Measurements from ENCODE around the gene SAT1. TPM values are rescaled to one million over a fixed set of nuclear protein-coding genes. Genes with fewer than 3 reads are reported as not detected.

SAT1 gene
- total RNA-seq, 1 experiment from 2014 or later: 34.3 TPM

DNA sequence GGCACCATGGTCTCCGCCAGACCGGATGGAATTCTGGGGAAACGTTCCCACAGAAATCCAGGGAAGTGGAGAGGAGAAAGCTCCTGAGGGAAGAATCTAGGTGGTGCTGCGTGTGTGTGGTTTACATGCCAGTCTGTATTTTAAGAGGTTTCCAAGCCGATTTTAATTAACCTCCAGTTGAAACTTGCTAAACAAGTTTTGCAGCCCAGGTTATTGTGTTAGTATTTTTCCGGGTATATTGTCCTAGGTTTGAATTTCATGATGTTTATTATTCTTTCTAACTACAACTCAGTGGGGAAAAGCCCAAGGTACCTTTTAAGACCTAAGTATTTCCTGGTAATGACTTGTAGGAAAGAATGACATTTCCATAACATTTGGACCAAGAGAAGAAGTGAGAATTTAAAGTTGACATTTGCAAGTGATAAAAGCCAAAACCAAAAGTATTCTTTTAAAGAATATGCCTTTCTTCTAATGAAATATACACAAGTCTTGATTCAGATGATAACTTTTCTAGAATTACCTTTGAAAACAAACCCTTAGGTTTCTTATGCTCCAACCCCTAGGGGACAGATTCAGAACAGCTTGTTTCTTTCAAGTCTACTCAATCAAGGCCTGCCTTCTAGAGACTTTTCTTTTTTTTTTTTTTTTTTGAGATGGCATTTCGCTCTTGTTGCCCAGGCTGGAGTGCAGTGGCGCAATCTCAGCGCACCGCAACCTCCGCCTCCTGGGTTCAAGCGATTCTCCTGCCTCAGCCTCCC is 14.6 kb downstream of the SAT1 start:
- peak; percentile 44 for DNase-seq (ENCODE audit: low read depth)
- in situ Hi-C loops (cut with HindIII; ENCODE audit: low pct_unique_long_range_greater_than_20kb, low sequenced_read_pairs): no loop called here

GRCh38 chrX:23799469-23800065 is 16.6 kb downstream of the SAT1 start:
- in situ Hi-C loops (cut with HindIII; ENCODE audit: low pct_unique_long_range_greater_than_20kb, low sequenced_read_pairs): no loop called here
- no peak for DNase-seq (ENCODE audit: low read depth)

- no peak for DNase-seq (ENCODE audit: low read depth)
- in situ Hi-C loops (cut with HindIII; ENCODE audit: low pct_unique_long_range_greater_than_20kb, low sequenced_read_pairs): no loop called here
These were observed 19.5 kb downstream of the SAT1 start for GRCh38 chrX:23802431-23802830.

DNA sequence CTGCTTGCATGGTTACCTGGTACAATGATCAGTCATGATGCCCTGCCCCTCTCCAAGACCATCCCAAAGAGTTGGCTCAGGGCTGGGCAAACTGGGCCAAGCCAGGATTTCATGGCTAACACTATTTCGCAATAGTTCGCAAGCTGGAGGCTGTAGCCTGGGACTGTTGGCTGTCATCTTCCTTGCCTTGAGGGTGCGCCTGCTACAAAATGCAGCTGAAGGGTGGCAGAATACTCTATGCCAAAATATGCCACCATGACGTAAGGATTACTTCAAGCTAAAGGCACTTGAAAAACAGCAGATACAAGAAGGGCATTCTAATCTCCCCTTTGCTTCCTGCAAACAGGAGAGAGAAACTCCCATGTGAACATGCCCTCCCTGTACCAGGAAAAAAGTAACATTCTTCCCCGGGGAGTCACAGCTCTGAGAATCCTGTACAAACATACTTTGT is 21.0 kb downstream of the SAT1 start:
- DNase-seq (ENCODE audit: low read depth): peak; percentile 55
- in situ Hi-C loops (cut with HindIII; ENCODE audit: low pct_unique_long_range_greater_than_20kb, low sequenced_read_pairs): no loop called here

DNA sequence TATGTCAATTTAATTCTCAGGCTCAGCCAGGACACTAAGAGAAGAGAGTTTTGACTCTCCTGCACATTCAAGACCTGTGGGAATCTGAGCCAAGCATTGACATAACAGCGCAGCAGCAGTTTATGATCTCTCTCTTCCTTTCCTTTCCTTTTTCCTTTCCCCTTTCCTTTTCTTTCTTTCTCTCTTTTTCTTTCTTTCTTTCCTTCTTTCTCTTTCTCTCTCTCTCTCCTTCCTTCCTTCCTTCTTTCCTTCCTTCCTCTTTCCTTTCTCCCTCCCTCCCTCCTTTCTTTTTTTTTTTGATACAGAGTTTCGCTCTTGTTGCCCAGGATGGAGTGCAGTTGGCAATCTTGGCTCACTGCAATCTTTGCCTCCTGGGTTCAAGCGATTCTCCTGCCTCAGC is 21.6 kb downstream of the SAT1 start:
- in situ Hi-C loops (cut with HindIII; ENCODE audit: low pct_unique_long_range_greater_than_20kb, low sequenced_read_pairs): no loop called here
- DNase-seq (ENCODE audit: low read depth): no peak

DNA sequence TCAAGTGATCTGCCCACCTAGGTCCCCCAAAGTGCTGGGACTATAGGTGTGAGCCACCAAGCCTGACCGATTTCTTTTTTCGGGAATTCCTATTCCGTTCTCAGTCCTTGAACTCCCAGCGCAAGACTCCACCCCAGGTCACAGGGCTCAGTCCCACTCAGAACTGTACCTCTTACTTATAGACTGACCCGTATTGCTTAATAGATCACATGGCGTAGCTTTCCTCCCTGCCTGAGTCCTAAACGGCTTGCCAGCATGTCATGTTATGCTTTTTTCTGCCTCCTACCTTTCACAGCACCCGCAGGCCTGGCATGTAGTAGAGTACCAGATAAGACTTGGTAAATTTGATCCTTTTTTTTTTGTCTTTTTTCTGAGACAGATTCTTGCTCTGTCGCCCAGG is 22.4 kb downstream of the SAT1 start:
- in situ Hi-C loops (cut with HindIII; ENCODE audit: low pct_unique_long_range_greater_than_20kb, low sequenced_read_pairs): no loop called here

DNA sequence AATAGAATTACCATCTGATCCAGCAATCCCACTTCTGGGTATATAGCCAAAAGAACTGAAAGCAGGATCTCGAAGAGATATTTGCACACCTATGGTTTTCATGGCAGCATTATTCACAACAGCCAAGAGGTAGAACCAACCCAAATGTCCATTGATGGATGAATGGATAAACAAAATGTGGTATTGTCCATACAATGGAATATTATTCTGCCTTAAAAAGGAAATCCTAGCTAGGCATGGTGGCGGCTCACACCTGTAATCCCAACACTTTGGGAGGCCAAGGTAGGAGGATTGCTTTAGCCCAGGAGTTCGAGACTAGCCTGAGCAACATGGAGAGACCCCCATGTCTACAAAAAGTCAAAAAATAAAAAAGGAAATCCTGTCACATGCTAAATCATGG is 27.3 kb downstream of the SAT1 start:
- in situ Hi-C loops (cut with HindIII; ENCODE audit: low pct_unique_long_range_greater_than_20kb, low sequenced_read_pairs): no loop called here
- no peak for DNase-seq (ENCODE audit: low read depth)

More for the DNA sequence above, 22.4 kb downstream of the SAT1 start:
- no peak for DNase-seq (ENCODE audit: low read depth)

- in situ Hi-C loops (cut with HindIII; ENCODE audit: low pct_unique_long_range_greater_than_20kb, low sequenced_read_pairs): no loop called here
- DNase-seq (ENCODE audit: low read depth): no peak
These were observed 28.2 kb downstream of the SAT1 start for GRCh38 chrX:23811108-23811651.

- in situ Hi-C loops (cut with HindIII; ENCODE audit: low pct_unique_long_range_greater_than_20kb, low sequenced_read_pairs): no loop called here
- DNase-seq (ENCODE audit: low read depth): no peak
These were observed 28.7 kb downstream of the SAT1 start for GRCh38 chrX:23811656-23812055.

- in situ Hi-C loops (cut with HindIII; ENCODE audit: low pct_unique_long_range_greater_than_20kb, low sequenced_read_pairs): no loop called here
- DNase-seq (ENCODE audit: low read depth): no peak
These were observed 30.8 kb downstream of the SAT1 start for GRCh38 chrX:23813808-23814207.

DNA sequence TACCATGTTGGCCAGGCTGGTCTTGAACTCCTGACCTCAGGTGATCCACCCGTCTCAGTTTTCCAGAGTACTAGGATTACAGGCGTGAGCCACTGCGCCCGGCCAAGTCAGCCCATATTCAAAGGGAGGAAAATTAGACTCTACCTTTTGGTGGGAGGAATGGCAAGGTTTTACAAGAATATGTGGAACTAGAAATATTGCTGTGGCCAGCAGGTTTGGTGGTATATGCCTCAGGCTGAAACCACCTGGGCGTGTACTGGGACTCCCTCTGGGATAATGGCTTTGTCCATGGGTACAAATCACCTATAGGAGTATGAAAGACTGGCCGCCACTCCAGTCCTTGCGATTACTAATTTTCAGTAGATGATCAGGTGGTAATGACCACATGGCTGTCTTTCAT is 32.4 kb downstream of the SAT1 start:
- no peak for DNase-seq (ENCODE audit: low read depth)
- in situ Hi-C loops (cut with HindIII; ENCODE audit: low pct_unique_long_range_greater_than_20kb, low sequenced_read_pairs): no loop called here

DNA sequence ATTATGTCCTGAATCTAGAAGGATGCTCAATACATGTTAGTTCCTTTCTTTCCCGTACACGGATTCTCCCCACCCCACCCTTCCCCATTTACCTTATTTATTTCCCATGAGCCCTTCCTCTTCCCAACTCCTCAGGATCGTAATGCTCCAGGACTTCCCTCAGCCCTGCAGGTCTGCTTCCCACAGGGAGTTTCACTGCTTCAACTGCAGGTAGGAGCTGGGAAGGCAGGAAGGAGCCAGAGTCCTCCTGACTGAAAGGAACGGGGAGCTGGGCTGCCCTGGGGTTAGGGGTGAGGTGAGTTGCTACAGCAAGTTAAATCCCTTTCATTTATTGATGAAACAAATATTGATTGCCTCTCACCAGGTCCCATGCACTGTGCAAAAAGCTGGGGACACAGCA is 33.2 kb downstream of the SAT1 start:
- DNase-seq (ENCODE audit: low read depth): no peak
- in situ Hi-C loops (cut with HindIII; ENCODE audit: low pct_unique_long_range_greater_than_20kb, low sequenced_read_pairs): no loop called here

DNA sequence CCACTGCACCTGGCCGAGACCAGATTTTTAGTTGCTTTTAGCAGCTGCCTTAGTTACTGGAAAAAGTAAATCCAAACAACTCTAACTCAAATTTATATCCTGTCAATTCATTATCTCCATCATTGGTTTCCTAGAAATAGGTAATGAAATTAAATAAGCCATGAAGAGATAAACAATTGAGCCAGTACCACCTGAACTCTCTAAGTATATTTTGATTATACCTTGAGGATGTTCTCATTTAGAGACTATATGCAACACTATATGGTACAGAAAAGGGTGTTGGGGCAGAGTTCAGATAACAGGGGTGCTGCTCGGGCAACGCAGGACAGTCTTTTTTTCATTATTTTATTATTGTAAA is 35.0 kb downstream of the SAT1 start:
- in situ Hi-C loops (cut with HindIII; ENCODE audit: low pct_unique_long_range_greater_than_20kb, low sequenced_read_pairs): no loop called here
- no peak for DNase-seq (ENCODE audit: low read depth)

DNA sequence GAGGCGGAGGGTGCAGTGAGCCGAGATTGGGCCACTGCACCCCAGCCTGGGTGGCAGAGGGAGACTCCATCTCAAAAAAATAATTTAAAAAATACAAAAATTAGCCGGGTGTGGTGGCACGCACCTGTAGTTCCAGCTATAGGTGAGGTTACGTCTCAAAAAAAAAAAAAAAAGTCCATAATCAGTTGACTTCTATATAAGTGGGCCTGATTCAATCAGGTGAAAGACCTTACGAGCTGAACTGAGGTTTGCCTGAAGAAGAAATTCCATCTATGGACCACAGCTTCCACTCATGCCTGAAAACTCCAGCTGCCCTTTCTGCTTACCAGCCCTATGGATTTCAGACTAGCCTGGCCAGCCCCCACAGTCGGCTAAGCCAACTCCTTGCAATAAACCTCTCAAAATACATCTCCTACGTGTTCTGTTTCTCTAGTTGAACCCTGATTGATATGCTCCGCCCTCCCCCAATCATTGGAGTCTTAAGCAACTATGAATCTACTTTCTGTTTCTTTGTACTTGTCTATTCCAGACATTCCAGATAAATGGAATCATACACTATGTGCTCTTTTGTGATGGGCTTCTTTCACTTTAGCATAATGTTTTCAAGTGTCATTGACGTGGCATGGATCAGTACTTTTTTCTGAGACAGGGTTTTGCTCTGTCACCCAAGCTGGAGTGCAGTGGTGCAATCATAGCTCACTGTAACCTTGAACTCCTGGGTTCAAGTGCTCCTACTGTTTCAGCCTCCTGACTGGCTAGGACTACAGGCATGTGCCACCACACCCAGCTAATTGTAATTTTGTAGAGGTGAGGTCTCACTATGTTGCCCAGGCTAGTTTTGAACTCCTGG is 36.6 kb downstream of the SAT1 start:
- DNase-seq (ENCODE audit: low read depth): no peak
- in situ Hi-C loops (cut with HindIII; ENCODE audit: low pct_unique_long_range_greater_than_20kb, low sequenced_read_pairs): no loop called here

DNA sequence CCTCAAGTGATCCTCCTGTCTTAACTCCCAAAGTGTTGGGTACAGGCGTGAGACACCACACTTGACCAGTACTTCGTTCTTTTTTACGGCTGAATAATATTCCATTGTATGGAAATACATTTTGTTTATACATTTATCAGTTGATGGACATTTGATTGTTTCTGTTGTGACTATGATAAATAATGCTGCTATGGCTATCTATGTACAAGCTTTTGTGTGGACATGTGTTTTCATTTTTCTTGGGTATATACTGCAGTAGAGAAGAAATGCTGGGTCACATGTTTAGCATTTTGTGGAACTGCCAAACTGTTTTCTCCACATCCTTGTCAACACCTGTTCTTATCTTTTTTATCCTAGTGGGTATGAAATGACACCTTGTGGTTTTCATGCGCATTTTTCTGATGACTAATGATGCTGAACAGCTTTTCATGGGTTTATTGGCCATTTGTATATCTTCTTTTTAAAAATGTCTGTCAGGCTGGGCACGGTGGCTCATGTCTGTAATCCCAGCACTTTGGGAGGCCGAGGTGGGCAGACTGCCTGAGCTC is 37.3 kb downstream of the SAT1 start:
- in situ Hi-C loops (cut with HindIII; ENCODE audit: low pct_unique_long_range_greater_than_20kb, low sequenced_read_pairs): no loop called here
- no peak for DNase-seq (ENCODE audit: low read depth)

- in situ Hi-C loops (cut with HindIII; ENCODE audit: low pct_unique_long_range_greater_than_20kb, low sequenced_read_pairs): no loop called here
- no peak for DNase-seq (ENCODE audit: low read depth)
These were observed 38.9 kb downstream of the SAT1 start for GRCh38 chrX:23821847-23822246.

DNA sequence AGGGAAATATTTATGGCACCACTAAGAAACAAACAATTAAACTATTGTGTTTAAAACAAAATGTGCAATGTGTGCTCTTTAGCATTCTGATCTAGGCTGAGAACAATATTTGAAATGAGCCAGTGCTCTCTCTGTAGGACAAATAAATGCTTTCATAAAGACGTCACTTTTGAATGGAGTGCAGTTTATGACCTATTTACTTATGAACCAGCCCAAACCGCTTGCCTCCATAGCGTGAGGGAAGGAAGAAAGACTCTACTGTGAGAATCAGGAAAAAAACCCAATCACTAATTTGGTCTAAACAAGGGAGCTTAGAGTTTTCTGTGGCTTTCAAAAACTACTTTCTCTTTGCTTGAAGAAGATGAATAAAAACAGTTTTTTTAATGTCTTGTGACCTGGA is 39.4 kb downstream of the SAT1 start:
- in situ Hi-C loops (cut with HindIII; ENCODE audit: low pct_unique_long_range_greater_than_20kb, low sequenced_read_pairs): no loop called here

GRCh38 chrX:23822841-23823240 is 39.9 kb downstream of the SAT1 start:
- in situ Hi-C loops (cut with HindIII; ENCODE audit: low pct_unique_long_range_greater_than_20kb, low sequenced_read_pairs): no loop called here
- DNase-seq (ENCODE audit: low read depth): no peak

More for the DNA sequence above, 39.4 kb downstream of the SAT1 start:
- DNase-seq (ENCODE audit: low read depth): no peak

DNA sequence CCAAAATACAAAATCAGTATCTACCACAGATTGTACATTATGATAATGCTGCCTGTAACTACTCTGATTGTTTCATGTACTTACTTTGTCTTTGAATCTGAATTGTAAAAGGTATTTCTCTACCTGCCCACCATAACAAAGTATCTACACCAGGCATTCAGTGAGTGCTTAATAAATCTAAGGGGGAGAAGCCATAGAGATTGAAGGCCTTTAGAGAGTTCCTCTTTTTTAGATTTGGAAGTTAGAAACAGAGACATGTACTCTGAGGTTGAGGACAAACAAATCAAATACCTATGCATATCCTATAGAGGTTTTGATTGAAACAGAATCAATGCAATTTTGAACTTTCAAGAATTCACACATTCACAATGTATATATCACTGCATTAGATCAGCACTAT is 42.7 kb downstream of the SAT1 start:
- DNase-seq (ENCODE audit: low read depth): no peak
- in situ Hi-C loops (cut with HindIII; ENCODE audit: low pct_unique_long_range_greater_than_20kb, low sequenced_read_pairs): no loop called here
